OCI-LY7 (cell line): ENCODE measurements around the gene NCK2.

Source experiments
- EZH2phosphoT487 ChIP-seq: fragments of 200-600 bp; sonication (generic); IDR thresholded peaks from 2 replicates; pipeline ENCODE4 v1.6.1; 2018; ENCODE audit warnings: low read depth, borderline replicate concordance, mild to moderate bottlenecking, mixed run types, antibody characterized with exemption, low read length, moderate library complexity, mixed read lengths
- TF ChIP-seq, protein P1 (sequence below): fragments of 200-600 bp; sonication (generic); conservative IDR thresholded peaks from 2 replicates; pipeline ENCODE4 v1.5.1; 2014; ENCODE audit warnings: mild to moderate bottlenecking, antibody characterized with exemption, low read length, moderate library complexity, mixed read lengths

DNA sequence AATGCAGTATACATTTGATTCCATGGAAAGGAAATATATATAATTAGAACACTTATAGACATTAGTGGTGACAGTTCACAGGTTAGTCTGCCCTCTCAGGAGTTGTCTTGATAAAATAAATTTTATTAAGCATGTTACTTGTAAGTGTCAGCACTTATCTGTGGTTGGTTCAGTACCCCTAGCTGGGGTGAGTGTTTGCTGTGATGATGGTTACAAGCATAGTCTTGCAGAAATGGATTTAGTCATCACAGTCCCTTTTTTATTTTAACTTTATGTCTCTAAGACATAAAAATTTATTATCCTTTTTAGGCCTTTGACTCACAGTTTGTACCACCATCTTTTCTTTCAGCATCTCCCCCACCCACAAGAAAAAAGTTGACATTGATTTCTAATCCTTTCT, 52.1 kb downstream of the NCK2 start:
- TF ChIP-seq, protein P1, sequence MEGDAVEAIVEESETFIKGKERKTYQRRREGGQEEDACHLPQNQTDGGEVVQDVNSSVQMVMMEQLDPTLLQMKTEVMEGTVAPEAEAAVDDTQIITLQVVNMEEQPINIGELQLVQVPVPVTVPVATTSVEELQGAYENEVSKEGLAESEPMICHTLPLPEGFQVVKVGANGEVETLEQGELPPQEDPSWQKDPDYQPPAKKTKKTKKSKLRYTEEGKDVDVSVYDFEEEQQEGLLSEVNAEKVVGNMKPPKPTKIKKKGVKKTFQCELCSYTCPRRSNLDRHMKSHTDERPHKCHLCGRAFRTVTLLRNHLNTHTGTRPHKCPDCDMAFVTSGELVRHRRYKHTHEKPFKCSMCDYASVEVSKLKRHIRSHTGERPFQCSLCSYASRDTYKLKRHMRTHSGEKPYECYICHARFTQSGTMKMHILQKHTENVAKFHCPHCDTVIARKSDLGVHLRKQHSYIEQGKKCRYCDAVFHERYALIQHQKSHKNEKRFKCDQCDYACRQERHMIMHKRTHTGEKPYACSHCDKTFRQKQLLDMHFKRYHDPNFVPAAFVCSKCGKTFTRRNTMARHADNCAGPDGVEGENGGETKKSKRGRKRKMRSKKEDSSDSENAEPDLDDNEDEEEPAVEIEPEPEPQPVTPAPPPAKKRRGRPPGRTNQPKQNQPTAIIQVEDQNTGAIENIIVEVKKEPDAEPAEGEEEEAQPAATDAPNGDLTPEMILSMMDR, result no peak
- TF ChIP-seq EZH2phosphoT487, result no peak
